Panc1 (cell line): ENCODE data around the gene TRAPPC8. TPM values are rescaled to one million over a fixed set of nuclear protein-coding genes. Genes with fewer than 3 reads are reported as not detected.

Source experiments
- ATAC-seq: fragments of 200-7000 bp; cut with Tn5 transposase; 2 replicates; pipeline ENCODE4 v1.9.1; 2020; ENCODE audit warnings: mild to moderate bottlenecking, moderate library complexity
- Bru-seq: library from RNA; stranded (reverse); fragments of 400-500 nt; gene quantifications from one replicate; lab custom pipeline; 2021; lab: Mats Ljungman, UMichigan
- BruChase-seq, 2 experiments: library from RNA; stranded (reverse); fragments of 400-500 nt; gene quantifications; one replicate each; lab custom pipeline; 2021; lab: Mats Ljungman, UMichigan
- BruUV-seq: library from RNA; stranded (reverse); fragments of 400-500 nt; replicated peaks from 2 replicates; lab custom pipeline; 2021; lab: Mats Ljungman, UMichigan
- CTCF ChIA-PET: fragments of 300-600 bp; sonication (Branson Sonifier 250); formaldehyde crosslinking; loops from one replicate; lab custom pipeline; 2022; ENCODE audit warnings: antibody characterized with exemption; lab: Charles Lee
- POLR2A ChIA-PET: fragments of 300-600 bp; sonication (Branson Sonifier 250); formaldehyde crosslinking; loops from one replicate; lab custom pipeline; 2022; ENCODE audit warnings: antibody characterized with exemption; lab: Charles Lee
- DNase-seq: peaks from one replicate; pipeline ENCODE4 v3.0.0-alpha.2; 2010; ENCODE audit warnings: low read depth, low spot score
- H3K27ac ChIP-seq: 2 replicates; pipeline ENCODE4 v1.5.1; 2011; ENCODE audit warnings: mild to moderate bottlenecking, low read length, inconsistent platforms
- H3K27me3 ChIP-seq: fragments of 200-500 bp; sonication (Bioruptor generic); 2 replicates; pipeline ENCODE4 v1.6.0; 2014; ENCODE audit warnings: low read length, inconsistent platforms; ENCODE audit not compliant: control insufficient read depth, insufficient read depth
- H3K36me3 ChIP-seq: fragments of 200-500 bp; sonication (Bioruptor generic); 2 replicates; pipeline ENCODE4 v1.5.1; 2014; ENCODE audit warnings: inconsistent platforms, mild to moderate bottlenecking, low read length, moderate library complexity; ENCODE audit not compliant: control insufficient read depth, insufficient read depth
- H3K4me1 ChIP-seq: 2 replicates; pipeline ENCODE4 v1.5.1; 2011; ENCODE audit warnings: inconsistent platforms, mild to moderate bottlenecking, low read length, moderate library complexity; ENCODE audit not compliant: control insufficient read depth, insufficient read depth
- H3K4me3 ChIP-seq, 2 experiments: 2 replicates each; pipeline ENCODE4 v1.5.1; 2011 to 2012; ENCODE audit warnings: low read depth in 2 of 2, low read length in 2 of 2, mild to moderate bottlenecking in 2 of 2, inconsistent platforms in 1 of 2, moderate library complexity in 1 of 2
- H3K9me3 ChIP-seq: fragments of 200-500 bp; sonication (Bioruptor generic); 2 replicates; pipeline ENCODE4 v1.5.1; 2014; ENCODE audit warnings: low read depth, mild to moderate bottlenecking, inconsistent platforms, low read length, moderate library complexity; ENCODE audit not compliant: control insufficient read depth, insufficient read depth
- POLR2AphosphoS5 ChIP-seq: IDR thresholded peaks from 2 replicates; pipeline ENCODE4 v1.6.1; 2012; ENCODE audit warnings: mild to moderate bottlenecking, low read depth, low read length, moderate library complexity
- REST ChIP-seq, 2 experiments: IDR thresholded peaks; 2 replicates each; pipeline ENCODE4 v1.6.1; 2011 to 2012; ENCODE audit warnings: low read depth in 2 of 2, control low read depth in 1 of 2, low read length in 1 of 2, mild to moderate bottlenecking in 1 of 2, moderate library complexity in 1 of 2; ENCODE audit not compliant: insufficient read depth in 1 of 2
- SIN3A ChIP-seq: IDR thresholded peaks from 2 replicates; pipeline ENCODE4 v1.6.1; 2012; ENCODE audit warnings: low read depth, mild to moderate bottlenecking, low read length, moderate library complexity, borderline replicate concordance; ENCODE audit not compliant: insufficient read depth
- TCF7L2 ChIP-seq: IDR thresholded peaks from 2 replicates; pipeline ENCODE4 v1.6.1; 2011; ENCODE audit warnings: mild to moderate bottlenecking, low read depth, low read length, inconsistent platforms
- in situ Hi-C: cut with HindIII; loops from 2 replicates; pipeline ENCODE4 v1.10.0; 2016; ENCODE audit warnings: low sequenced_read_pairs, low pct_unique_long_range_greater_than_20kb
- intact Hi-C: fragments of 100-400 bp; cut with micrococcal nuclease; formaldehyde crosslinking; loops from one replicate; pipeline ENCODE4 v1.10.0; 2022; ENCODE audit not compliant: unreplicated experiment
- long read RNA-seq: library from polyadenylated mRNA; unstranded; transcript quantifications from one replicate; pipeline ENCODE4 v2.0.0, GENCODE V29; 2021; ENCODE audit not compliant: unreplicated experiment
- polyA plus RNA-seq: library from polyadenylated mRNA; unstranded; fragments of >200 nt; gene quantifications from one replicate; pipeline ENCODE4 v1.2.1, GENCODE V29; 2012; ENCODE audit warnings: missing spikeins; ENCODE audit not compliant: insufficient read length
- total RNA-seq: library from RNA; stranded (reverse); gene quantifications from one replicate; pipeline ENCODE4 v1.2.1, GENCODE V29; 2021; ENCODE audit not compliant: unreplicated experiment
- TF ChIP-seq, protein P1 (sequence below): fragments of 450-650 bp; IDR thresholded peaks from 2 replicates; pipeline ENCODE4 v1.5.1; 2017; ENCODE audit warnings: mild to moderate bottlenecking

Gene TRAPPC8, protein sequence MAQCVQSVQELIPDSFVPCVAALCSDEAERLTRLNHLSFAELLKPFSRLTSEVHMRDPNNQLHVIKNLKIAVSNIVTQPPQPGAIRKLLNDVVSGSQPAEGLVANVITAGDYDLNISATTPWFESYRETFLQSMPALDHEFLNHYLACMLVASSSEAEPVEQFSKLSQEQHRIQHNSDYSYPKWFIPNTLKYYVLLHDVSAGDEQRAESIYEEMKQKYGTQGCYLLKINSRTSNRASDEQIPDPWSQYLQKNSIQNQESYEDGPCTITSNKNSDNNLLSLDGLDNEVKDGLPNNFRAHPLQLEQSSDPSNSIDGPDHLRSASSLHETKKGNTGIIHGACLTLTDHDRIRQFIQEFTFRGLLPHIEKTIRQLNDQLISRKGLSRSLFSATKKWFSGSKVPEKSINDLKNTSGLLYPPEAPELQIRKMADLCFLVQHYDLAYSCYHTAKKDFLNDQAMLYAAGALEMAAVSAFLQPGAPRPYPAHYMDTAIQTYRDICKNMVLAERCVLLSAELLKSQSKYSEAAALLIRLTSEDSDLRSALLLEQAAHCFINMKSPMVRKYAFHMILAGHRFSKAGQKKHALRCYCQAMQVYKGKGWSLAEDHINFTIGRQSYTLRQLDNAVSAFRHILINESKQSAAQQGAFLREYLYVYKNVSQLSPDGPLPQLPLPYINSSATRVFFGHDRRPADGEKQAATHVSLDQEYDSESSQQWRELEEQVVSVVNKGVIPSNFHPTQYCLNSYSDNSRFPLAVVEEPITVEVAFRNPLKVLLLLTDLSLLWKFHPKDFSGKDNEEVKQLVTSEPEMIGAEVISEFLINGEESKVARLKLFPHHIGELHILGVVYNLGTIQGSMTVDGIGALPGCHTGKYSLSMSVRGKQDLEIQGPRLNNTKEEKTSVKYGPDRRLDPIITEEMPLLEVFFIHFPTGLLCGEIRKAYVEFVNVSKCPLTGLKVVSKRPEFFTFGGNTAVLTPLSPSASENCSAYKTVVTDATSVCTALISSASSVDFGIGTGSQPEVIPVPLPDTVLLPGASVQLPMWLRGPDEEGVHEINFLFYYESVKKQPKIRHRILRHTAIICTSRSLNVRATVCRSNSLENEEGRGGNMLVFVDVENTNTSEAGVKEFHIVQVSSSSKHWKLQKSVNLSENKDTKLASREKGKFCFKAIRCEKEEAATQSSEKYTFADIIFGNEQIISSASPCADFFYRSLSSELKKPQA (N-terminal part only)
- 35.3 TPM for total RNA-seq
- polyA plus RNA-seq, result 11.4 TPM
- Bru-seq, nascent RNA, result percentile 83 among the genes with signal in this experiment
- BruChase-seq, experiment 1, labeled RNA remaining after a 2-hour chase, result percentile 81 among the genes with signal in this experiment
- percentile 83 among the genes with signal in this experiment for BruChase-seq, experiment 2, labeled RNA remaining after a 6-hour chase
- long read RNA-seq, full-length matches to known transcripts, result 27 of 49 reads
- long read RNA-seq, partial matches to known transcripts, result 7 of 49 reads
- long read RNA-seq, other reads (novel, unspliced or antisense), result 15 of 49 reads

DNA sequence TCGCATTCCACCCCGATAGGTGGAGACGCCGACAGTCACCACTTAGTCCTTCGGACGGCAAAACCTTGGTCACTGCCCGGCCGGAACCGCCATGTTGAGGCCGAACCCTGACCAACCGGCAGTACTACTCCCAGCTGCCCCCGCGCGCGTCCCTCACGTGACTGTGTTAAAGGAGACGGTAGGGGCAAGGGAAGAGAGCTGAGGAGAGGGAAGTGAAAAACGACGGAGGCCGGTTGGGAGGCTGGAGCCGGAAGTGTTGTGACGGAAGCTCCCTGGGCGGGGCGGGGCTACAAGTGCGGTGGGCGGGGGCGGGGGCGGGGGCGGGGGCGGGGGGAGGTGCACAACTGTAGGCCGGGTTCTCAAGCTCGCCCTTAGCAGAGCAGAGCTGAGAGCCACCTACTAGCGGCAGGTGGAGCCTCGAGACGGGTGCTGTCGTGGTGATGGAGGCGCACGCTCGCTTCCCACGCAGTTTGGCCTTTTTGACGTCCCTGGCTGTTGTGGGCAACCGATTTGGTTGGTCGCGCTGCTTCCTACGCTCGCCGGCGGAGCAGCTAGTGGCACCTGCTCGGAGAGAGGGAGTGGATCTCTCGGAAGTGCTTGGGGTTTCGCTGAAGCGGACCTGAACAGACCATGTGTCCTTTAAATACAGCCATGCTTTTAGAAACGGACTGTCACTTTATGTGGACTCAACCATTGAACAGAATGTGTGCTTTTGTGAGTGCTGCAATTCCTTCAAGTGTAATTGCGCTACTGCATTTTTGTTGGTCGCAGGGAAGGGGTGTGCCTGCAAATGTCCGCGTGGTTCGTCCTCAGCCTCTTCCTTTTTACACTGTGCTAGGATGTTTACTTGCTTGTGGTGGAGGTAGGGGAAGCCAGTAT is at the start of gene TRAPPC8:
Gene TRAPPC8, minus strand, starts transcription at position 130 of the 879 bp plus-strand sequence. CDS start 364 bp downstream, outside the sequence.
- in situ Hi-C loops, result no loop called here
- peak within 1 kb of the TSS; percentile 86 for H3K27ac ChIP-seq
- ATAC-seq (peak; percentile 98), DNase-seq (peak; percentile 79)
- no TSS peak for BruUV-seq
- no peaks in the 10 kb centered on the region for H3K27me3 ChIP-seq
- ChIA-PET POLR2A (interaction anchor here (0.5 to 1.1 kb wide), 2 partner anchors 30 to 37 kb away, joined by 3 to 4 read pairs; no protein-coding TSS in a partner anchor), CTCF (interaction anchor here (1.0 kb wide), 1 partner anchor 148 kb away, joined by 3 read pairs; the partner anchor contains the start of gene RNF138)
- H3K4me1 ChIP-seq, result peaks cover 6% of the 10 kb centered on the region; the same call in 1 of the 2 replicates
- TF ChIP-seq SIN3A (peak; percentile 29), POLR2AphosphoS5 (peak; percentile 89)
- TF ChIP-seq, protein P1, sequence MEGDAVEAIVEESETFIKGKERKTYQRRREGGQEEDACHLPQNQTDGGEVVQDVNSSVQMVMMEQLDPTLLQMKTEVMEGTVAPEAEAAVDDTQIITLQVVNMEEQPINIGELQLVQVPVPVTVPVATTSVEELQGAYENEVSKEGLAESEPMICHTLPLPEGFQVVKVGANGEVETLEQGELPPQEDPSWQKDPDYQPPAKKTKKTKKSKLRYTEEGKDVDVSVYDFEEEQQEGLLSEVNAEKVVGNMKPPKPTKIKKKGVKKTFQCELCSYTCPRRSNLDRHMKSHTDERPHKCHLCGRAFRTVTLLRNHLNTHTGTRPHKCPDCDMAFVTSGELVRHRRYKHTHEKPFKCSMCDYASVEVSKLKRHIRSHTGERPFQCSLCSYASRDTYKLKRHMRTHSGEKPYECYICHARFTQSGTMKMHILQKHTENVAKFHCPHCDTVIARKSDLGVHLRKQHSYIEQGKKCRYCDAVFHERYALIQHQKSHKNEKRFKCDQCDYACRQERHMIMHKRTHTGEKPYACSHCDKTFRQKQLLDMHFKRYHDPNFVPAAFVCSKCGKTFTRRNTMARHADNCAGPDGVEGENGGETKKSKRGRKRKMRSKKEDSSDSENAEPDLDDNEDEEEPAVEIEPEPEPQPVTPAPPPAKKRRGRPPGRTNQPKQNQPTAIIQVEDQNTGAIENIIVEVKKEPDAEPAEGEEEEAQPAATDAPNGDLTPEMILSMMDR, result no peak
- H3K4me3 ChIP-seq, result peak within 1 kb of the TSS; percentile 89 to 95
- H3K36me3 ChIP-seq, result peaks cover 3% of the 10 kb centered on the region; the same call in 1 of the 2 replicates
- no peaks in the 10 kb centered on the region for H3K9me3 ChIP-seq
- intact Hi-C loops, result no loop called here

GRCh38 chr18:31990823-31991222 is 47.9 kb upstream of the TRAPPC8 start:
- no peaks in the 10 kb centered on the region for H3K36me3 ChIP-seq
- intact Hi-C loops (no loop called here), in situ Hi-C loops (no loop called here)
- CTCF ChIA-PET, result no interaction called here
- H3K9me3 ChIP-seq, result no peaks in the 10 kb centered on the region
- H3K27me3 ChIP-seq, result no peaks in the 10 kb centered on the region
- H3K4me3 ChIP-seq, result no peak overlapping the region
- POLR2A ChIA-PET, result no interaction called here
- TF ChIP-seq TCF7L2 (no peak), REST (IDR thresholded peaks at IDR 0.05; ENCODE audit: insufficient read depth in 1 of 2, low read depth in 2 of 2, low read length in 1 of 2) (no peak), POLR2AphosphoS5 (no peak), SIN3A (no peak)
- TF ChIP-seq, protein P1, result no peak
- no TSS peak for BruUV-seq
- H3K4me1 ChIP-seq, result no peaks in the 10 kb centered on the region
- ATAC-seq (no peak), DNase-seq (no peak)
- H3K27ac ChIP-seq, result no peak overlapping the region
